Calu3 (cell line): ENCODE data around the gene SUPT4H1. TPM values are rescaled to one million over a fixed set of nuclear protein-coding genes. Genes with fewer than 3 reads are reported as not detected.

ENCODE experiments used
- BruUV-seq: library from RNA; stranded (reverse); fragments of 400-500 nt; replicated peaks from 2 replicates; lab custom pipeline; 2021; lab: Mats Ljungman, UMichigan
- CTCF ChIA-PET: fragments of 300-600 bp; sonication (Branson Sonifier 250); formaldehyde crosslinking; loops from one replicate; lab custom pipeline; 2022; ENCODE audit warnings: antibody characterized with exemption; lab: Charles Lee
- DNase-seq: peaks from one replicate; pipeline ENCODE4 v3.0.0; 2022
- H3K27ac Mint-ChIP-seq: one replicate; pipeline ENCODE4 v1.8.0; 2022; ENCODE audit warnings: mixed read lengths; ENCODE audit not compliant: unreplicated experiment
- H3K27me3 Mint-ChIP-seq: one replicate; pipeline ENCODE4 v1.8.0; 2022; ENCODE audit warnings: mixed read lengths; ENCODE audit not compliant: unreplicated experiment
- H3K36me3 Mint-ChIP-seq: one replicate; pipeline ENCODE4 v1.8.0; 2022; ENCODE audit warnings: mild to moderate bottlenecking, moderate library complexity, mixed read lengths; ENCODE audit not compliant: insufficient read depth, unreplicated experiment
- H3K4me1 Mint-ChIP-seq: one replicate; pipeline ENCODE4 v1.8.0; 2022; ENCODE audit warnings: mild to moderate bottlenecking, low read depth, mixed read lengths; ENCODE audit not compliant: unreplicated experiment
- H3K4me3 Mint-ChIP-seq: one replicate; pipeline ENCODE4 v1.8.0; 2022; ENCODE audit warnings: mild to moderate bottlenecking, low read depth, moderate library complexity, mixed read lengths; ENCODE audit not compliant: unreplicated experiment
- H3K9me3 Mint-ChIP-seq: one replicate; pipeline ENCODE4 v1.8.0; 2022; ENCODE audit warnings: low read depth, mixed read lengths; ENCODE audit not compliant: unreplicated experiment
- intact Hi-C: fragments of 100-400 bp; cut with micrococcal nuclease; formaldehyde crosslinking; loops from one replicate; pipeline ENCODE4 v1.10.0; 2022; ENCODE audit not compliant: unreplicated experiment
- total RNA-seq: library from RNA; stranded (reverse); gene quantifications from 2 replicates; pipeline ENCODE4 v1.2.3, GENCODE V29; 2022
- TF ChIP-seq, protein P1 (sequence below): fragments of 200-600 bp; IDR thresholded peaks from one replicate; pipeline ENCODE4 v1.8.0; 2022; ENCODE audit warnings: antibody characterized with exemption; ENCODE audit not compliant: unreplicated experiment

Gene SUPT4H1
- total RNA-seq, 1 experiment from 2014 or later = 40.3 TPM

DNA sequence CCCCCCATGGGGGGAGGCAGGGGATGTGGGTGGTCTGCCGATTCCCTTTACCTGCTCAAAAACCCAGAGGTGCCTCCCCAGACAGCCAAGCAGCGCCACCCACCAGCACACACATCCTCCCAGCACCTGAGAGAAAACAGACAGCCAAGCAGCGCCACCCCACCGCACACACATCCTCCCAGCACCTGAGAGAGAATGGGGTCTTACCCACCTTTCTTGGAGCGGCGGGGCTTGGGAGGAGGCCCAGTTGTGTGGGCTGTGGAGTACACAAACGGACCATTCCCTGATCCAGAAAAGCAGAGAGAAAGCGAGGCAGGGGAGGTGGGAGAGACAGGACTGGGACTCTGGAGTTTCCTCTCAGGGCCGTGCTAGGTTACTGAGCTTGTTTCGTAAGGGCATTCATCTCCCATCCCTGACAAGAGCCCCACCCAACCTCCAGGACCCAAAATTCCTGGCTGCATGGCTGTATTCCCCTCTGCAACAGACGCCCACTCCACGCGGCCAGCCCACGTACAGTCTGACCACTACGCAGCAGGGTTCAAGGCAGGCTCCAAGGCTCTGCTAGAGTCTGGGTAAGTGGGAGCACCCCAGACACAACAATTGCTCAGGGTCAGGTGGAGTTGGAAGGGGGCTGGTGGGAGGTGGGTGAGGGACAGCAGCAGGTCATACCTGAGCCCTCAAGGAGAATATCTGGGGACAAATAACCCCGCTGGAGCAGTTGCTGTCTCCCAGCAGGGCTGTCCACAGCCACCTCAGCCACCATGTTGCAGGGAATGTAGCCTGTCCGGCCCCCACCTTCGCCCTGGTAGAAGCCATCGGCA is 45.7 kb downstream of the SUPT4H1 start:
- Mint-ChIP-seq H3K9me3 (no peaks in the 10 kb centered on the region), H3K4me3 (no peak overlapping the region), H3K27me3 (peaks cover 60% of the 10 kb centered on the region), H3K36me3 (no peaks in the 10 kb centered on the region), H3K27ac (no peak overlapping the region), H3K4me1 (no peaks in the 10 kb centered on the region)
- TF ChIP-seq, protein P1, sequence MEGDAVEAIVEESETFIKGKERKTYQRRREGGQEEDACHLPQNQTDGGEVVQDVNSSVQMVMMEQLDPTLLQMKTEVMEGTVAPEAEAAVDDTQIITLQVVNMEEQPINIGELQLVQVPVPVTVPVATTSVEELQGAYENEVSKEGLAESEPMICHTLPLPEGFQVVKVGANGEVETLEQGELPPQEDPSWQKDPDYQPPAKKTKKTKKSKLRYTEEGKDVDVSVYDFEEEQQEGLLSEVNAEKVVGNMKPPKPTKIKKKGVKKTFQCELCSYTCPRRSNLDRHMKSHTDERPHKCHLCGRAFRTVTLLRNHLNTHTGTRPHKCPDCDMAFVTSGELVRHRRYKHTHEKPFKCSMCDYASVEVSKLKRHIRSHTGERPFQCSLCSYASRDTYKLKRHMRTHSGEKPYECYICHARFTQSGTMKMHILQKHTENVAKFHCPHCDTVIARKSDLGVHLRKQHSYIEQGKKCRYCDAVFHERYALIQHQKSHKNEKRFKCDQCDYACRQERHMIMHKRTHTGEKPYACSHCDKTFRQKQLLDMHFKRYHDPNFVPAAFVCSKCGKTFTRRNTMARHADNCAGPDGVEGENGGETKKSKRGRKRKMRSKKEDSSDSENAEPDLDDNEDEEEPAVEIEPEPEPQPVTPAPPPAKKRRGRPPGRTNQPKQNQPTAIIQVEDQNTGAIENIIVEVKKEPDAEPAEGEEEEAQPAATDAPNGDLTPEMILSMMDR = no peak
- no peak for DNase-seq
- intact Hi-C loops = no loop called here
- CTCF ChIA-PET = no interaction called here
- BruUV-seq = no TSS peak

DNA sequence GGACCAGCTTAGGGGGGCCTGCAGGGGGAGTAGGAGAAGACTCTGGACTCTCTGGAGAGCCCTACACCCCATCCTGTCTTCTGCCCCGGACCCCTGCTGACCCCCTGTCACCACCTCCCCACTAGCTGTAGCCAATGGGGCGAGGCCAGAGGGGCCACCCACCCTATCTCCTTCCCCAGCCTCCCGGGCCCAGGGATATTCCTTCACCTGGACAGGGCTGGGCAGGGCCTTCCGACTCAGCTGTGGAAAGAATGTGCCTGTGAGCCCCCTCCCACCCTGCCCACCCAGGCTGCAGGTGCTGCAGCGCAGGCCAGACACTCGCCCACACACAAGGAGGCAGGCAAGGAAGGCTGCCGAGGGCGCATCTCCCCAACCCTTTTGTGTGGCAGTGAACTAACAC is 46.4 kb downstream of the SUPT4H1 start:
- CTCF ChIA-PET = interaction anchor here (0.8 kb wide), 1 partner anchor 9 kb away, joined by 3 read pairs; no protein-coding TSS in a partner anchor
- TF ChIP-seq, protein P1 = no peak
- no peaks in the 10 kb centered on the region for H3K36me3 Mint-ChIP-seq
- DNase-seq = no peak
- no peak overlapping the region for H3K4me3 Mint-ChIP-seq
- intact Hi-C loops = no loop called here
- BruUV-seq = no TSS peak
- no peak overlapping the region for H3K27ac Mint-ChIP-seq
- H3K9me3 Mint-ChIP-seq = no peaks in the 10 kb centered on the region
- H3K4me1 Mint-ChIP-seq = no peaks in the 10 kb centered on the region
- H3K27me3 Mint-ChIP-seq = peaks cover 67% of the 10 kb centered on the region

DNA sequence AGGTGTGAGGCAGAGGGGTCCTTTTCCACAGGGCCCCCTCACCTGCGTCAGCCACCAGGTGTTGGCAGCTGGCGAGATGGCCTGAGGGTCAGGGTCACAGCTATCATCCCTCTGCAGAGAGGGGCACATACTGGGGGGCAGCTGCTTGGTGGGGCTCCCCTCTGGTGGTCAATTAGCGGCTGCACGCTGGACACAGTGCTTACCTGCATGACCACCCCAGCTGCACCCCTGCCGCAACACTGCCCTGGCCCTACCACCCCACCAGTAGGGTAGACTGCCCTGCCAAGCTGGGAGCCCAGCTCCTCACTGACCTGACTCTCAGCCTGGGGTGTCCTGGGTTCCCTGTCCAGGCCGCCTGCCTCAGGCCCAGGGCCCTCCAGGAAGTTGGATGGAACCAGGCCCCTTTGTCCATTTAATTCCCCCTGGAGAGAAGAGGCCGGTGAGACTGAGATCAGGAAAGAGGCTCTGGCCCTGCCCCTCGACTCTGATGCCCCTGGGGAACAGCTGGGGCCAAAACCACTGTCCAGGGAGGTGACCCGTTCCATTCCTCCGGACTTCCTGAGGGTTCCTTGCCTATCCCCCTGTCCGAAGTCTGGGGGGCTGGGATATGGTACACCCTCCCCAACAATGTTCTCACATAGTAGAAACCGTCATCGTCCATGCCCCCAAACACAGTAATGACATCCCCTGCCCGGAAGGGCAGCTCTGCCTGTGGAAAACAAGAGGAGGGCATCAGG is 47.1 kb downstream of the SUPT4H1 start:
- H3K9me3 Mint-ChIP-seq = no peaks in the 10 kb centered on the region
- no peak for DNase-seq
- H3K4me3 Mint-ChIP-seq = no peak overlapping the region
- no peak overlapping the region for H3K27ac Mint-ChIP-seq
- H3K4me1 Mint-ChIP-seq = no peaks in the 10 kb centered on the region
- H3K36me3 Mint-ChIP-seq = no peaks in the 10 kb centered on the region
- no TSS peak for BruUV-seq
- H3K27me3 Mint-ChIP-seq = peaks cover 67% of the 10 kb centered on the region
- CTCF ChIA-PET = interaction anchor here (0.7 to 0.8 kb wide), 2 partner anchors 9 to 113 kb away, joined by 3 read pairs; partner anchors contain the start of gene RNF43
- intact Hi-C loops = no loop called here
- TF ChIP-seq, protein P1 = no peak

DNA sequence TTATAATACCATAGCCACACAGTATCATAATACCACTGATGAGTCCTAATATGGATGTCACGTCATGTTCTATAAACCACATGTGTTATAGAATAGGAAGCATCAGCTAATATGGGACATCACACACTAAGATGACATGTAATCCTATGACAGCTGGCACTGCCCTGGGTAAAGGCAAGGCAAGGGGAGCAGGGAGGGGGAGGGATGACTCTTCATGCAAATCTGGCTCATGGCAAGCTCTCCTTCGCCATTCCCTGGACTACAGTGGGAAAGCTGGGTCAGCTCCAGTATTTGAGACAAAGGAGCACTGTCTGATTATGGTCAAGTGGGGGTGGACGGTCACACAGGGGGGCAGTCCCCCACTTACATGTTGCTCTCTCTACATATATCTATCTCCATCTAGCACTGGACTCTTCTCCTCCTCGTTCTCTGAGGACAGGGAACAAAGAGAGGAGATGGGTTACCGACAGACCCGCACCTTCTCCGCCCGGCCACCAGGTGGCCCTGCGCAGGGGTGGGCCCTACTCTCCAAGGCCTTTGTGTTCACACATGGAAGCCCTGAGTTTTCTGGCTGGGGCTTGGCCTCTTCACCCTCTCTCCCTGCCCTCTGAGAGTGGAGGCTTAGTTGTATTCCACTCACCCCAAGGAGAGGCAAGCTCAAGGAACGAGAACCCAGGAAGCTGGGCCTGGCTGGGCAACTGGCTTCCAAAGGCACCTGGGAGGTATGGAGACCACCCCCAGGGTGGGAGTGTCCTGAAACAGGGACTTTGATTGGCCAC is 47.8 kb downstream of the SUPT4H1 start:
- Mint-ChIP-seq H3K4me3 (no peak overlapping the region), H3K27me3 (peaks cover 66% of the 10 kb centered on the region), H3K36me3 (no peaks in the 10 kb centered on the region), H3K27ac (no peak overlapping the region), H3K4me1 (no peaks in the 10 kb centered on the region), H3K9me3 (no peaks in the 10 kb centered on the region)
- DNase-seq = peak; percentile 44
- TF ChIP-seq, protein P1 = peak; percentile 61
- no TSS peak for BruUV-seq
- CTCF ChIA-PET = interaction anchor here (0.6 kb wide), 1 partner anchor 13 kb away, joined by 3 read pairs; no protein-coding TSS in a partner anchor
- intact Hi-C loops = no loop called here
